Activated naive CD8-positive, alpha-beta T cell (primary cell): ENCODE results near the gene STX17.

Source experiments
- H3K27ac Mint-ChIP-seq: one replicate; pipeline ENCODE4 v1.8.0; 2021; ENCODE audit warnings: mixed read lengths
- H3K27me3 Mint-ChIP-seq: one replicate; pipeline ENCODE4 v1.8.0; 2021; ENCODE audit warnings: mixed read lengths
- H3K36me3 Mint-ChIP-seq: one replicate; pipeline ENCODE4 v1.8.0; 2021; ENCODE audit warnings: mixed read lengths
- H3K4me1 Mint-ChIP-seq: one replicate; pipeline ENCODE4 v1.8.0; 2021; ENCODE audit warnings: low read depth, mixed read lengths
- H3K4me3 Mint-ChIP-seq: one replicate; pipeline ENCODE4 v1.8.0; 2021; ENCODE audit warnings: mild to moderate bottlenecking, mixed read lengths
- H3K9me3 Mint-ChIP-seq: one replicate; pipeline ENCODE4 v1.8.0; 2021; ENCODE audit warnings: low read depth, mixed read lengths

The STX17 gene

DNA sequence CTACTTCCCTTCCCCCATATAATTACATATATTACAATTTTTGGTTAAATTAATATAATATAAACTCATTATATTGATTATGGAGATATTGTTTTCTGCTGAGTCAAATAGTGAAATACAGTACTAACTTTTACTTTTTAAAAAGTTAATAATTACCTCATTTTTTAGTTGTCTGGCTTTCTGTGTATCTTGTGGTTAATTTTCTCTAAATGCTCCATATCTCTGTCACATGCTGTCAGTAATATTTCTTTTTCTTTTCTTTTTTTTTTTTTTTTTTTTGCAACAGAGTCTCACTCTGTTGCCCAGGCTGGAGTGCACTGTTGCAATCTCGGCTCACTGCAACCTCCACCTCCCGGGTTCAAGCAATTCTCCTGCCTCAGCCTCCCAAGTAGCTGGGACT, 23.2 kb downstream of the STX17 start:
- no peak overlapping the region for H3K27ac Mint-ChIP-seq
- peaks cover 37% of the 10 kb centered on the region for H3K36me3 Mint-ChIP-seq
- H3K4me1 Mint-ChIP-seq = peaks cover 27% of the 10 kb centered on the region
- H3K4me3 Mint-ChIP-seq = no peak overlapping the region
- H3K9me3 Mint-ChIP-seq = peaks cover 15% of the 10 kb centered on the region
- H3K27me3 Mint-ChIP-seq = no peaks in the 10 kb centered on the region

DNA sequence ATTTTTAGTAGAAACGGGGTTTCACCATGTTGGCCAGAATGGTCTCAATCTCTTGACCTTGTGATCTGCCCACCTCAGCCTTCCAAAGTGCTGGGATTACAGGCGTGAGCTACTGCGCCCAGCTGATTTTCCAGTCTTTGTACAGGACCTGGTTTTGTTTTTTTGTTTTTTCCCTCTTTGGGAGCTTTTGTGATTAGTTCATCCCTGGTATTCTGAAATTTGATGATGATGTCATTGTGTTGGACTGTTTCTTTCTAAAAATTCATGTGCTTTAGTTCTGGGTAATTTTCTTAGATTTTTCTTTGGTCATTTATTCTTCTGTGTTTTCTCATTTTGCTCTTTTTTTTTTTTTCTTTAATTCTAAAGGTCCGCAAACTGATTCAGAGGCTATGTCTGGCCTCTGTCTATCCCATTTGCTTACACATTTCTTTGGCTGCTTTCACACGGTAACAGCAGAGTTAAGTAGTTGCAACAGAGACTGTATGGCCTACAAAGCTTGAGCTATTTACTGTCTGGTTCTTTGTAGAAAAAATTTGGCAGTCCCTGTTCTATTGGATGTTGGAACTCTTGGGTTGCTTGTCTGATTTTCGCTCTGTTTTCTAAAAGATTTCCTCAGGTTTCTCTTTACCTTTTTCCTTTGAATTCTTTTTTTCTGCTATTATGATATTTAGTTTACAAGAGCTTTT, 24.8 kb downstream of the STX17 start:
- no peak overlapping the region for H3K4me3 Mint-ChIP-seq
- H3K27me3 Mint-ChIP-seq = no peaks in the 10 kb centered on the region
- H3K4me1 Mint-ChIP-seq = peaks cover 33% of the 10 kb centered on the region
- no peak overlapping the region for H3K27ac Mint-ChIP-seq
- peaks cover 32% of the 10 kb centered on the region for H3K36me3 Mint-ChIP-seq
- H3K9me3 Mint-ChIP-seq = peaks cover 5% of the 10 kb centered on the region

DNA sequence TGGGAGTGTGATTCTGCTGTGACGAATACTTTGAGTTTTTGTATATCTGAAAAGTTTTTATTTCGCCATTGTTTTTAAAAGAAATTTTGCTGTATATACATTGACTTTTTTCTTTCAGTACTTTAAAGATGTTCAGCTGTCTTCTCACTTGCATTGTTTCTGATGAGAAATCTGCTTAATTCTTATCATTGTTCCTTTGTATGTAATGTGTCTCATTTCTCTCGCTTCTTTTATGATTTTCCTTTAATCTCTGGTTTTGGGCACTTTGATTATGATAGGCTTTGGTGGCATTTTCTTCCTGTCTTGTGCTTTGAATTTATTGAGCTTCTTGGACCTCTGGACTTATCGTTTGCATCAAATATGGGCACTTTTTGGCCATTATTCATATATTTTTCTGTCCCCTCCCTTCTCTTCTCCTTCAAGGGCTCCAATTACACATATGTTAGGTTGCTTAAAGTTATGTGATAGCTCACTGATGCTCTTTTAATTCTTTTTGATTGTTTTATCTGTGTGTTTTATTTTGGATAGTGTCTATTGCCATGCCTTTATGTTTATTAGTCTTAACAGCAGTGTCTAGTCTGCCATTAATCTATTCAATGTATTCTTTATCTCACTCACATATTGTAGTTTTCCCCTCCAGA, 30.6 kb downstream of the STX17 start:
- Mint-ChIP-seq H3K27me3 (no peaks in the 10 kb centered on the region), H3K9me3 (peaks cover 12% of the 10 kb centered on the region), H3K36me3 (peaks cover 28% of the 10 kb centered on the region), H3K4me1 (peaks cover 22% of the 10 kb centered on the region), H3K27ac (no peak overlapping the region), H3K4me3 (no peak overlapping the region)

DNA sequence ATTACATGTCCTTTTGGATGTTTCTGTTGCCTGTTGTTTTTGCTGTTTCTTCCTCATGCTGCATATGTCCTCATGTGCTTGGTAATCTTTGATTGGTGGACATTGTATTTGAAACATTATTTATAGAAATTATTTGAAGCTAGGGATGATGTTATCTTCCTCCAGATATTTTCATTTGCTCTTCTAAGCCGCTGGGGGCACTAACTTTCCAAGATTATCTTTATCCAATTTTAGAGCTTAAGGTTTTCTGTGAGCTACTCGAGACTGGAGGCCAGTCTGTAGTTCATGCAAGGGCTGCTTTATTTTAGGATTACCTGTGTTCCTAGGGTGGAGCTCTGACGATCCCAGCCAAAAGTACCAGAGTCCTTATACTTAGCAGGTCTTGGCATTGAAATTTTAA, 40.9 kb downstream of the STX17 start:
- Mint-ChIP-seq H3K4me3 (no peak overlapping the region), H3K4me1 (peaks cover 19% of the 10 kb centered on the region), H3K27me3 (no peaks in the 10 kb centered on the region), H3K36me3 (peaks cover 15% of the 10 kb centered on the region), H3K9me3 (no peaks in the 10 kb centered on the region), H3K27ac (peak overlapping the region; percentile 51)

DNA sequence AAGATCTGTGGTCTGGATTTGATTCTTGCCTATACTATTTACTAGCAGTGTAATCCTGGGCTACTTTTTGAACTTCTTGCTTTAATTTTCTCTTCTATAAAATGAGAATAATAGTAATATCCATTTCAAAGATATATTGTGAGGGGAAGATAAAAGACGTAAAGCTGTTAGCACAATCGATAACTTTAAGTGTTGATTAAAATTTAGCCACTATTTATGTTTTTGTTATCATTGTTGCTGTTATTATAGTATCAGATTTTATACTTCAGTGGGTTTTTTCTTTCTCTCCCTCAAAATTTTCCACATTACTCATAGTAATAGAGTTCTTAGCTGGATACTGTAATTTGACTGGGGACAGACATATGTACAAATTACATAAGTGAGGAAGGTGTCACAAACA, 42.0 kb downstream of the STX17 start:
- Mint-ChIP-seq H3K27me3 (no peaks in the 10 kb centered on the region), H3K27ac (no peak overlapping the region), H3K36me3 (peaks cover 14% of the 10 kb centered on the region), H3K9me3 (no peaks in the 10 kb centered on the region), H3K4me1 (peaks cover 18% of the 10 kb centered on the region), H3K4me3 (no peak overlapping the region)

DNA sequence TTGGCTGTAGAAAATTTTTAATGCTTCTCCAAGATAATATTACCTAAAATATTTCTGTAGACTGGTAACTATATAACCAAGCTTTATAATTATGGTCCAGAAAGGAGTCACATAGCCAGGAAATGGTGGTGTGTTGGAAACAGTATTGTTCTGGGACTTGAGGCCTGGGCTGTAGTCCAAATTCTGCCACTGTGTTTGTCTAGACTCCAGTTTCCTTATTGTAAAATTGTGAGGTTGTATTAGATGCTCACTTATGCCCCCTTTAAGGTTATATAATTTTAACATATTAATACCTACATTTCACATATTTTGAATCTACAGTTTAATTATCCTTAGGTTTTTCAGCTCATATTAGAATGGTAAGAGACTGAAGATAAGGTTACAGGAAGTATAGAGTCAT, 42.4 kb downstream of the STX17 start:
- Mint-ChIP-seq H3K36me3 (peaks cover 11% of the 10 kb centered on the region), H3K4me1 (peaks cover 17% of the 10 kb centered on the region), H3K4me3 (no peak overlapping the region), H3K9me3 (no peaks in the 10 kb centered on the region), H3K27me3 (no peaks in the 10 kb centered on the region), H3K27ac (no peak overlapping the region)

DNA sequence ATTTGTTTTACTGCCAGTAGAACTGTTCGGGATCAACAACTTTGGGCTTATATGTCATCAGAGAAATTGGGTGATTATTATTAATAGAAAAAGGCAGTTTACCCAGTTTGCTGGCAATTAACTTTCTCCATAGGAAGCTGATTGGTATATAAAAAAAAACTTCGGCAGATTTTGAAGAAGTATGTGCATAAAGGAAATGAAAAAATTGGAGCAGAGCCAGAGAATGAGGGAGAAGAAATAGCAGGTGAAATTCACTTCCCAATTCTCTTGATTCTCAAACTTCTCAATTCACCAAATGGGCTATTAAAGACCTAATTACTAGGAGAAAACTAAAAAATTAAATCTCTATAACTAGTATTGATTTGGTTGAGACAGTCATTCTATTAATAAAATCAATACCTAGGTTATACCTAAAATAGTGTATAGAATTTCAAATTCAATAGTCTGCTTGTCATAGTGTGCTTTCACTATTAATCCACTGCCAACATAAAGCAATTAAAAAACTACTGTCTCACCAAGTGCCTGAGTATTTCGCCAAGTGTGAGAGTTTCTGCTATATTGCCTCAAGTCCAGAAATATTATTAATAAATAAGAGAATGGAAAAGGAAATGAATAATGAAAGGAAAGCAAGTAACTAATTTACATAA, 47.5 kb downstream of the STX17 start:
- Mint-ChIP-seq H3K36me3 (peaks cover 24% of the 10 kb centered on the region), H3K27ac (no peak overlapping the region)

DNA sequence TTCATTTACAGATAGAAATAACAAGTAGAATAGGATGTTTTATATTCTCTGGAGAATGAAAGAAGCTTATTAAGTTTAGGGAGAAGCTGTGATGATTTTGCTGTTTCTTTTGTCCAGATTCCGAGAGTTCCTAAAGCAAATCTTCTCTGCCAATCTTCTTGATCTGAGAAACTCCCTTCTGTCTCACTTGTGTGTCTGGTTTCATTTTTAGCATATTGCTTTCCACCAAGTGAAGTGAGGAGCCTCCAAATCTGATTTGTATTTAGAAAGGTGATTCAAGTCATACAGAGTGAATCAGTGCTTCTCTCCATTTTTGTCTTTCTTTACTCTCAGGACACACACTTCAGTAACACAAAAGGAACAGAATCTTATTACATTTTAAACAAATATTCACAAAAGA, 48.4 kb downstream of the STX17 start:
- H3K27me3 Mint-ChIP-seq = no peaks in the 10 kb centered on the region
- no peak overlapping the region for H3K27ac Mint-ChIP-seq
- H3K36me3 Mint-ChIP-seq = peaks cover 25% of the 10 kb centered on the region
- no peaks in the 10 kb centered on the region for H3K9me3 Mint-ChIP-seq
- H3K4me1 Mint-ChIP-seq = peaks cover 18% of the 10 kb centered on the region
- peak overlapping the region; percentile 25 for H3K4me3 Mint-ChIP-seq

More for the DNA sequence above, 47.5 kb downstream of the STX17 start:
- Mint-ChIP-seq H3K9me3 (no peaks in the 10 kb centered on the region), H3K4me1 (peaks cover 18% of the 10 kb centered on the region), H3K4me3 (no peak overlapping the region), H3K27me3 (no peaks in the 10 kb centered on the region)

DNA sequence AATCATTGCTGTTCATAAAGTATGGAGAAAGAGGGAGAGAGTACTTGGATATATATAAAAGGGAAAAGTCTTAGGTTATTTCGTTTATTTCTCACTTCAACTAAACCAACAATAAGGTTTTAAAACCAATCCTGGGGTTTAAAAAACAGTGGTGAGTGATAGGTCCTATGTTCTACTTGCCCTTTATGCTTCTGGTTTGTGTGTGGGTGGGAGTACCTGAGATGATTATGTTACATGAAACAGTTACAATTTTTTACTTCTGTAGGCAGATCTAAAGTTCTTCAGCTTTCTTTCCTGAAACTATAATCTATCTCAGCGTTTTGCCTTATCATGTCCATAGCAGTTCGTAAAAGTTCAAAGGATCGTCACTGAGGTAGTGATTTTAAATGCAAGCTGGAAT, 49.2 kb downstream of the STX17 start:
- peaks cover 18% of the 10 kb centered on the region for H3K4me1 Mint-ChIP-seq
- no peaks in the 10 kb centered on the region for H3K27me3 Mint-ChIP-seq
- peak overlapping the region; percentile 25 for H3K27ac Mint-ChIP-seq
- peaks cover 22% of the 10 kb centered on the region for H3K36me3 Mint-ChIP-seq
- H3K4me3 Mint-ChIP-seq = no peak overlapping the region
- no peaks in the 10 kb centered on the region for H3K9me3 Mint-ChIP-seq

DNA sequence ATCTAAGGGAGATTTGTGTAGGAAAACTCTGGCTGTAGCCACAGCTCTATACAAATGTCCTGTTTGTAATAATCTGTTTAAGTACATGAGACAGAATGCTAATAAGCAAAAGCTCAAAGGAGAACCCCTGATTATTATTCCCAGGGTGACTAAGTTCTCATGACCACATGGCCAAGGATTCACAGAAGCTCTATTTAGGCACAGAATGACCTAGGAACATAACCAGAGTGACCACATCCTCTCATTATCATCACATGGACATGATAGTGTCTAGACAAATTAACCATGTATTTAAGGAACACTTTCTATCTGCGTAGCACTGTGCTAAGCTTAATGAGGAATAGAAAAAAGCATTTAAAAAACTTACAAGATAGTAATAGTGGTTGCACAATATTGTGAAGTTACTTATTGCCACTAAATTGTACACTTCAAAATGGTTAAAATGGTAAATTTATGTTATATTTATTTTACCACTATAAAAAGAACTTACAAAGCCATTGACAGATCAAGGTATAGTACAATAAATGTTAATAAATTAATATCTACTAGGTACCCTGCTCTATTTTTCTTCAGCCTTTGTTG, 56.3 kb downstream of the STX17 start:
- Mint-ChIP-seq H3K36me3 (peaks cover 22% of the 10 kb centered on the region), H3K9me3 (no peaks in the 10 kb centered on the region), H3K4me1 (no peaks in the 10 kb centered on the region), H3K27ac (no peak overlapping the region), H3K4me3 (no peak overlapping the region), H3K27me3 (no peaks in the 10 kb centered on the region)

DNA sequence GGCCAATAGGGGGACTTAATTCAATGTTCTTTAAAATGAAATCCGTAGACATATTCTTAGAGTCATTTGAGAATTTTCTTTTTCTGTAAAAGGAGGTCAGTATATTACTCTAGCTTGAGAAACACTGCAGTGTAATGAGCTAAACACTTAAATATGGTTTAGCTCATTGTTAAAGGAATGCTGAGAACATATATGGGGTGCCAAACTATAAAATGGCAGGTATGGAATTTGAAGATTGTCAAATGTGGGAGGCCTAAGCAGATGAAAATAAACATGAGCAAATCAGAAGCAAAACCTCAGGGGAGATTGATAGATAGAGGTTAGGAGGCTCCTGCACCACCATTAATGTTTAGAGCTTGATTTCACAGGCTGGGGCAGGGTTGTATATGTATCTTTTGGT, 57.9 kb downstream of the STX17 start:
- Mint-ChIP-seq H3K36me3 (peaks cover 17% of the 10 kb centered on the region), H3K27me3 (no peaks in the 10 kb centered on the region), H3K4me3 (no peak overlapping the region), H3K27ac (peak overlapping the region; percentile 0), H3K9me3 (no peaks in the 10 kb centered on the region), H3K4me1 (no peaks in the 10 kb centered on the region)

DNA sequence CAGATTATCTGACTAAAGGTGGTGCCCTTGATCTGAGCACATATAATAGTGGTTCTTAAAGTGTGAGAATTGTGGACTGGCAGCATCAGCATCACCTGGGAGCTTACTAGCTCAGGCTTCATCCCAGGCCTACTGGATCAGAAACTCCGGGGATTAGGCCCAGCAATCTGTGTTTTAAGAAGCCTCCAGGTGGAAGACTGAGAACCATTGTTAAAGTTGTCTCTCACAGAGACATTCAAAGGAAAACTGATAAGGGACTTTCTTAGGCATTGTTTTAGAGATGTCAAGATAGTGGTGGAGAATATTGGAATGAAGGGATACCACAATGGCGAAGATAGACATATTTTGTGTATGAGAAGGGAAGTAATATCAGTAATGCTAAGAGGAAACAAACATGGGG, 59.5 kb downstream of the STX17 start:
- H3K36me3 Mint-ChIP-seq = peaks cover 13% of the 10 kb centered on the region
- no peak overlapping the region for H3K27ac Mint-ChIP-seq
- no peak overlapping the region for H3K4me3 Mint-ChIP-seq
- no peaks in the 10 kb centered on the region for H3K4me1 Mint-ChIP-seq
- H3K27me3 Mint-ChIP-seq = no peaks in the 10 kb centered on the region
- H3K9me3 Mint-ChIP-seq = no peaks in the 10 kb centered on the region

DNA sequence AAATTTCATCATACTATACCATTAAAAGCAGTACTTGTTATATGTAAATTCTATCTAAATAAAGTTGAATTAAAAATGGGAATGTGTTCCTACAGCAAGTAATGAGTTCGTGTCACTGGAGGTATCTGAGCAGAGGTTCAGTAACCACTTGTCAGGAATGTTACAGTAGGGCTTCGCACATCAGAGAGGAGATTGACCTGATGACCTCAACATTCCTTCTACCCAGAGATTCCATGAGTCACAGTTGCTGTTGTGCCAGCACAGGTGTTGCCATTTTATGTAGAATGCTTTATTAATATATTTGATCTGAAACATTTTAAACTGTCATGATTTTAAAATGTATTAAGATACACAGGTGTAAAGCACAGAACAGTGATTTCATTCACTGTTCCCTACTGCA, 60.3 kb downstream of the STX17 start:
- Mint-ChIP-seq H3K4me1 (no peaks in the 10 kb centered on the region), H3K27me3 (no peaks in the 10 kb centered on the region), H3K4me3 (no peak overlapping the region), H3K9me3 (no peaks in the 10 kb centered on the region), H3K27ac (no peak overlapping the region), H3K36me3 (peaks cover 8% of the 10 kb centered on the region)

DNA sequence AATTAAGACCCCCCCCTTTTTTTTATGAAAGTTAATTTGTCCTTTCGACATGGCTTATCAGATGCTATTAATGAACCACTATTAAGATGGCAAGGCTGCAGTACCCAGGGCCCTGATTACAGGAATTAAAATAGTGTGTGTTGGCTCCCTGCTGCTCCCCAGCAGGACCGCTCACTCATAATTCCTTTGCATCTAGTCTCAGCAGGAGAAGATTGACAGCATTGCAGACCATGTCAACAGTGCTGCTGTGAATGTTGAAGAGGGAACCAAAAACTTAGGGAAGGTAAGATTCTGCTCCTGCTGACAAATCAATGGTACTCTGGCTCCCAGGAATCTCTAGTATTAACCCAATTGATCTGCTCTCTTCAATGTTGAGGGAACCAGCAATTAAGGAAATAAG, 61.0 kb downstream of the STX17 start:
- Mint-ChIP-seq H3K9me3 (no peaks in the 10 kb centered on the region), H3K4me1 (no peaks in the 10 kb centered on the region), H3K27me3 (no peaks in the 10 kb centered on the region), H3K27ac (no peak overlapping the region), H3K4me3 (no peak overlapping the region), H3K36me3 (peaks cover 8% of the 10 kb centered on the region)

DNA sequence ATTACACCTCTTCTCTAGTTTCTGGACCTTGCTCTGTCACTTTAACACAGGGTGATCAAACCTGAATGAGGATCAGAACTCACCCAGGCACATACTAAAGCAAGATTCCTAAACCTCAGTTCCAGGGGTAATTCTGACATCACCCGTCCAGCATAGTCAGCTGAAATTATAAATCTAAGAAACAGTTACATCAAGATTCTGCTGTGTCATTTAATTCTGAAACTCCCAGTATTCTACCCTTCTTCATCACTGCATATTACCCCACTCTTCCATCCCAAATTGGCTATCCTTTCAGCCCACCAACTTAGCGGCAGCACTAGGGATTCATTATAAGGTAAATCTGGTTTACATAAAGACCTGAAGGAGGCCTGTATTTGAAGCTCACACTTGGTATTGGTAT, 64.0 kb downstream of the STX17 start:
- Mint-ChIP-seq H3K4me3 (no peak overlapping the region), H3K27me3 (no peaks in the 10 kb centered on the region), H3K9me3 (no peaks in the 10 kb centered on the region), H3K27ac (no peak overlapping the region), H3K4me1 (no peaks in the 10 kb centered on the region), H3K36me3 (peaks cover 11% of the 10 kb centered on the region)
